Fibroblast of skin of scalp (primary cell): Measurements from ENCODE around the gene PCLO.
A peak's percentile ranks its signal among the peaks of the same experiment; 100 is the strongest.
"Not testable (repeated sequence)": the region's sequence is repeated elsewhere in the genome, so short reads cannot be mapped to it uniquely, and the experiment has no call there.

Experiments used
- DNase-seq: peaks from one replicate; pipeline ENCODE4 v3.0.0-alpha.2; 2013

PCLO gene

GRCh38 chr7:82959528-82959927 is 203.2 kb downstream of the PCLO start:
- DNase-seq, result no peak

GRCh38 chr7:82957521-82957920 is 205.2 kb downstream of the PCLO start:
- DNase-seq, result no peak

GRCh38 chr7:82953324-82954027 is 209.2 kb downstream of the PCLO start:
- no peak for DNase-seq

- DNase-seq, result no peak
Observed at GRCh38 chr7:82950436-82950835, 212.2 kb downstream of the PCLO start.

DNA sequence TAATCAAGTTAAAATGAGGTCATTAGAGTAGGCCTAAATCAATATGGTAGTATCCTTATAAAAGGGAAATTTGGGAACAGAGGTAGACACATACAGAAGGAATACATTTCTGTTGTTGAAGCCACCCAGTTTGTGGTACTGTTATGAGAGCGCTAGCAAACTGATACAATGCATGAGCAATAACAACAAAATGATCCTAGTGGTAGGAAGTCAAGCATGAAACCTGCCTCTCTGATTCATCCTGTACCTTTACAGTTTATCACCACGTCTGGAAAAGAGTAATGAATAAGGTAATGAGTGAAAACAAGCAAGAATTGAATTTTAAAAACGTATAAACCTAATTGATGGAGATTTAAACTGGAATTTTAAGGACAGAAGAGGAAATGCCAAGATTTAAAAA is 217.2 kb downstream of the PCLO start:
- DNase-seq, result no peak

DNA sequence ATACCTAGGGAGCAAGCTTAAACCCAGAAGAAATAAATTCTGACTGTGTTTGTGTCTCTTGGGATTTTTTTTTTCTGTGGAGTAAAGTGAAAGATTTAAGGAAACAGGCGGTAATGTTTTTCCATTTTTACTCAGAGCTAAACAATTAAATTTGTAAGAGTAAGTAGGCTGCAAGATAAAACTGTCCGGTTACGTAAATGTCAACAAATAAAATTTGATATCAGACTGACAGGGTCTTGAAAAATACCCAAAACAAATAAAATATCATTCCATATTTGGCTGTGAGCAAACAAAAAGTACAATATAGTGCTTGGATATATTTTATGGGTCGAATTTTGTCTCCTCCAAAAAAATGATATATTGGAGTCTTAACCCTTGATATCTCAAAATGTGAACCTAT is 217.6 kb downstream of the PCLO start:
- no peak for DNase-seq

GRCh38 chr7:82932516-82932915 is 230.2 kb downstream of the PCLO start:
- DNase-seq, result no peak

GRCh38 chr7:82926477-82926876 is 236.2 kb downstream of the PCLO start:
- no peak for DNase-seq

- DNase-seq, result no peak
Observed at GRCh38 chr7:82925331-82925730, 237.4 kb downstream of the PCLO start.

- DNase-seq, result no peak
Observed at GRCh38 chr7:82906502-82906901, 256.2 kb downstream of the PCLO start.

DNA sequence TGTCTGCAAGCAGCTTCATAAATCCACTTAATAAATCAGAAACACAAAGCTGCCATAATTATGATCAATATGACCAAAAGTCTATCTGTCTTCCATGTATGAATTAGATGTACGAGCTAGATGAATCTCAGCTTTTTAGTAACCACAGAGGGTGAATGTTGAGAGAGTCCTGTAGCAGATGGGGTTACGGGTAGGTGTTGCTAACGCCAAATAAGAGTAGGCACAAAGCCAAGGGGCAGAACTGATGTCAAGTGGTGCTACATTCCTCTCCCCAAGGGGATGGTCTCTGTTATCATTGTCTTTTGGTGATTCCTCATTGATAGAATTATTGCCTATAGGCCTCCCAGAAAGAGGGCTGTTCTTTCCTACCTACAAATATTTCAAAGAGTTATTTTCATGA is 257.8 kb downstream of the PCLO start:
- no peak for DNase-seq

DNA sequence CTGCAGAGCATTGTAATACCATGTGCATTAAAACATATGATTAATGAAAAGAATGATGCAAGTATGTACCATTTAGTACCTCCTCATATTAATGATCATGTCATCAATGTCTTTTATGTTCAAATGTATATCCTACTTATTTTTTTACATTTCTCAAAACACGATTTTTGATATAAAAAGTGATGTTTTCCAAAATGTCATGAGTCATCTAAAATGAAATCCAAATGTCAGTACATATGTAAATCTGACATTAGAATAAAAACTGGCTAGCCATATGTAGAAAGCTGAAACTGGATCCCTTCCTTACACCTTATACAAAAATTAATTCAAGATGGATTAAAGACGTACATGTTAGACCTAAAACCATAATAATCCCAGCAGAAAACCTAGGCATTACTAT is 261.6 kb downstream of the PCLO start:
- DNase-seq, result not testable (repeated sequence)

- DNase-seq, result no peak
Observed at GRCh38 chr7:82897500-82897899, 265.2 kb downstream of the PCLO start.

DNA sequence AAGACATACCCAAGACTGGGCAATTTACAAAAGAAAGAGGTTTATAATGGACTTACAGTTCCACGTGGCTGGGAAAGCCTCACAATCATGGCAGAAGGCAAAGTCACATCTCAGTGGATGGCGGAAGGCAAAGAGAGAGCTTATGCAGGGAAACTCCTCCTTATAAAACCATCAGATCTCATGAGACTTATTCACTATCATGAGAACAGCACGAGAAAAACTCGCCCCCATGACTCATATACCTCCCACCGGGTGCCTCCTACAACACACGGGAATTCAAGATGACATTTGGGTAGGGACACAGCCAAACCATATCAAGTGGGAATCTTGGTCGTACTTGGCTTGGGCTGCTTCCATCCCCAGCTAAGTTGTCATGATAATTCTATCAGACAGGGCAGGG is 268.3 kb downstream of the PCLO start:
- peak; percentile 1 for DNase-seq

DNA sequence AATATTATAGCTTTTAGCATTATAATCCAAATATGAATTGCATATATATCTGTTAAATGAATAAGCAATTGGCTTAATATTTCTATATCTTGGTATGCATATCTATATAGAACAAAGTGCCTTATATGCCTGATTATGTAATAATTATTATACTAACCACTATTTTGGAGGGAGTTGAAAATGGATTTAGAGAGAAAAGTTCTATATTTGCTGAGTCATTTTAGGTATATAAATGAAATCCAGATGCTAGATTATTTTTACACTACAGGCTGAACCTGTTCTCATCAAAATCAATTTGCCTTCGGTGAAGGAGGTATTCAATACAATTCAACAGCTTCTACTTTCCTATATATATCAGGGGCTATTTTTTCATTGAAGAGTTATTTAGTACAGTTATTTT is 276.4 kb downstream of the PCLO start:
- no peak for DNase-seq

DNA sequence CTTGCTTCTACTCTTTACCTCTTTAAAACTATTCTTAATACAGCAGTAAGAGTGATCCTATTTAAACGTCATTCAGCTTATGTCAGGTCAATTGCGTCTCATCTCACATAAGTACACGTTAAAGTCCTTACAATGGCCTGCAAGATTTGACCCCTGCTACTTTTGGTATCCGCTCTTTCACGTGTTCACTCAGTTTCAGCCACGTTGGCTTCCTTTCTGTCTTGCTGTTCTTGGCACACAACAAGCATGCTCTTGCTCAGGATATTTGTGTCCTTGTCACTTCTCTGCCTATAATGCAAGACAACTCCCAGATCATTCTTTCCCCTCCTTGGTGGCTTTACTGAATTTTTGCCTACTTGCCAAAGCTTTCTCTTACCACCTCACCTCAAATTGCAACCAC is 296.8 kb downstream of the PCLO start:
- DNase-seq, result no peak

- DNase-seq, result peak; percentile 4
Observed at GRCh38 chr7:82859106-82859850, 303.4 kb downstream of the PCLO start.

DNA sequence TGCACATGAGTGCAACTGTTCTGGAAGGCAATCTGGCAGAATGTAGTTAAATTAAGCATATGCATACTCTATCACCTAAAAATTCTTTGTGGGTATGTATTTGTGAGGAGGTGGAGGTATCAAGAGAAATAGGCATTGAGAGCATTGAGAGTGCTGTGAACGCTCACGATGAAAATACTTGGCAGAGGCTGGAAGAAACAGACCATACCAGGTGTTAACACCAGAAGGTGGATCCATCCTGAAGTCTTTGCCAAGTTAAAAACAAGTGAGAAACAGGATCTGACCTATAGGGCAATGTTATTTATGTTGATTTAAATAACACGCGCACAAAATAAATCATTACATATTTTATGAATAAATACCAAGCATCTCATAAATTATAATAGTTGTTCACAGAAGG is 311.6 kb downstream of the PCLO start:
- DNase-seq, result no peak

GRCh38 chr7:82841828-82842227 is 320.9 kb downstream of the PCLO start:
- peak; percentile 19 for DNase-seq

DNA sequence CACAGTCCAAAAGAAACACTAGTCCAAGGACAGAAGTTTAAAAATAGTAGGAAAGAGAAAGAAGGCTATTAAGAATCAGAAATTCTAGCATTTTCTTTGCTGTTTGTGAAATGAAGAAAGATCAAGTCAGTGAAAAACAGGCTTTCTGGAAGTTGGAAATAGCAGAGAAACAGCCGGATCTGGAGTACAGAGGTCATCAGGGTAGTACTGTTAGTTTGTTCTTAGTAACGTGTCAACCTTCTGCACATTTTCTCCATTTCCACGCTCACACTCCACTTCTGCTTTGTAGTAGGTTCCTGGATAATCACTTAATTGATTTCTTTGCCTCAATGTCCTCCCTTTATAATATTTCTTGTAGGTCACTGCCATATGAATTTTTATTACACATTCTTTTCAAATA is 322.6 kb downstream of the PCLO start:
- no peak for DNase-seq

GRCh38 chr7:82839555-82839954 is 323.1 kb downstream of the PCLO start:
- no peak for DNase-seq

- no peak for DNase-seq
Observed at GRCh38 chr7:82839063-82839462, 323.6 kb downstream of the PCLO start.

- DNase-seq, result no peak
Observed at GRCh38 chr7:82838314-82838713, 324.4 kb downstream of the PCLO start.

DNA sequence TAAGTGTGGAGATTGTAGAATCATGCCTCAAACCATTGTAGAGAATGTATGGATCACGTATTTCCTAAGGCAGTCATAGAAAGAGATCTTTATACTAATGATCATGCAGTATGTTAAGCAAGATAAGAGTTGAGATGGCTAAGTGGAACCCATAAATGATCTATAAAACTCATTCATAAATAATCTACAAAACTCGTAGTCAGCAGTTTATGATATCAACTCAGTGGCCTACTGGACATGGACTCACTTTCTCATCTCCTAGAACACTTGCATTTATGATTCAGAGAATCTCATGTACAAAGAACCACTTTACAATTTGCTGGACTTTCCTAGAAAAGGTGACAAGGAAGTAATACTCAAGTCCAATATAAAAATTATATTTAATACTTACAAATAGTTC is 339.6 kb downstream of the PCLO start:
- no peak for DNase-seq
